Tibial nerve (tissue), 3 donors: ENCODE data around the gene ADAMTSL1.

Experiments used
- POLR2A ChIP-seq, 2 donors: fragments of 450-650 bp; IDR thresholded peaks; one replicate each; pipeline ENCODE4 v1.6.1; 2017; ENCODE audit warnings: antibody characterized with exemption in 2 of 2, mild to moderate bottlenecking in 2 of 2, moderate library complexity in 2 of 2
- TF ChIP-seq, protein P1 (sequence below), 5 experiments: fragments of 200-600 bp in 3 of 5; fragments of 450-650 bp in 2 of 5; sonication (generic) in 3 of 5; IDR thresholded peaks; one replicate each; pipeline ENCODE4 v1.5.1; 2016 to 2019; ENCODE audit warnings: antibody characterized with exemption in 5 of 5, mild to moderate bottlenecking in 3 of 5, moderate library complexity in 2 of 5

DNA sequence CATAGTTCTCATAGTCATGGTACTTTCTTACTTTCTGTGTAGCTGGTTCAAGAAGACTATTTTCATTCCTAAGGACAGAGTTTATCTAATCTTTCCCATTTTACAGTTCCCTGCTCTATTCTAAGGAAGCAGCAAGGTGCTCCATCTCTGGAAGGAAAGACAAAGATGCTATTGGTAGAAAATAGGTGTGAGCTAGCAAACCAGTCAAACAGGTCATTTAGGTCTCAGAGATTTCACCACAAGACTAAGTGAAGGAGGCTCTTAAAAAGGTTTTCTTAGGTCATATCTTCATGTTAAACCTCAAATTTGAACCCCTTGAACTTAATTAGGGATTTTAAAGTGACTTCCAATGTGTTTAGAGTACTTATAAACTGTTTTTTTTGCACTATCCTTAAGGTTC is 62.6 kb downstream of the ADAMTSL1 start:
- TF ChIP-seq, protein P1, sequence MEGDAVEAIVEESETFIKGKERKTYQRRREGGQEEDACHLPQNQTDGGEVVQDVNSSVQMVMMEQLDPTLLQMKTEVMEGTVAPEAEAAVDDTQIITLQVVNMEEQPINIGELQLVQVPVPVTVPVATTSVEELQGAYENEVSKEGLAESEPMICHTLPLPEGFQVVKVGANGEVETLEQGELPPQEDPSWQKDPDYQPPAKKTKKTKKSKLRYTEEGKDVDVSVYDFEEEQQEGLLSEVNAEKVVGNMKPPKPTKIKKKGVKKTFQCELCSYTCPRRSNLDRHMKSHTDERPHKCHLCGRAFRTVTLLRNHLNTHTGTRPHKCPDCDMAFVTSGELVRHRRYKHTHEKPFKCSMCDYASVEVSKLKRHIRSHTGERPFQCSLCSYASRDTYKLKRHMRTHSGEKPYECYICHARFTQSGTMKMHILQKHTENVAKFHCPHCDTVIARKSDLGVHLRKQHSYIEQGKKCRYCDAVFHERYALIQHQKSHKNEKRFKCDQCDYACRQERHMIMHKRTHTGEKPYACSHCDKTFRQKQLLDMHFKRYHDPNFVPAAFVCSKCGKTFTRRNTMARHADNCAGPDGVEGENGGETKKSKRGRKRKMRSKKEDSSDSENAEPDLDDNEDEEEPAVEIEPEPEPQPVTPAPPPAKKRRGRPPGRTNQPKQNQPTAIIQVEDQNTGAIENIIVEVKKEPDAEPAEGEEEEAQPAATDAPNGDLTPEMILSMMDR (IDR thresholded peaks at IDR 0.05) = no peak
- no peak for TF ChIP-seq POLR2A (IDR thresholded peaks at IDR 0.05)
